Smooth muscle cell (in vitro differentiated cells): ENCODE results near the gene VEPH1. TPM values are rescaled to one million over a fixed set of nuclear protein-coding genes. Genes with fewer than 3 reads are reported as not detected.

ENCODE experiments used
- DNase-seq: peaks from one replicate; lab custom pipeline; 2025; ENCODE audit not compliant: unreplicated experiment; lab: John Stamatoyannopoulos, UW
- H2AFZ ChIP-seq: fragments of 200-600 bp; sonication (generic); 2 replicates; pipeline ENCODE4 v1.6.0; 2016; ENCODE audit warnings: antibody characterized with exemption, low read depth, mild to moderate bottlenecking
- H3F3A ChIP-seq: fragments of 200-600 bp; sonication (generic); 2 replicates; pipeline ENCODE4 v1.6.0; 2017; ENCODE audit warnings: antibody characterized with exemption, low read depth
- H3K27ac ChIP-seq: fragments of 200-600 bp; sonication (generic); 2 replicates; pipeline ENCODE4 v1.5.1; 2016; ENCODE audit warnings: low read depth, mild to moderate bottlenecking
- H3K27me3 ChIP-seq: fragments of 200-600 bp; sonication (generic); 2 replicates; pipeline ENCODE4 v1.6.1; 2016; ENCODE audit warnings: low read depth, mild to moderate bottlenecking
- H3K36me3 ChIP-seq: fragments of 200-600 bp; sonication (generic); 2 replicates; pipeline ENCODE4 v1.5.1; 2016; ENCODE audit warnings: low read depth
- H3K4me1 ChIP-seq: fragments of 200-600 bp; sonication (generic); 2 replicates; pipeline ENCODE4 v1.5.1; 2016; ENCODE audit warnings: low read depth
- H3K4me2 ChIP-seq: fragments of 200-600 bp; sonication (generic); 2 replicates; pipeline ENCODE4 v1.6.0; 2016; ENCODE audit warnings: mild to moderate bottlenecking
- H3K4me3 ChIP-seq: fragments of 200-600 bp; sonication (generic); 2 replicates; pipeline ENCODE4 v1.5.1; 2016; ENCODE audit warnings: mild to moderate bottlenecking
- H3K79me2 ChIP-seq: fragments of 200-600 bp; sonication (generic); 2 replicates; pipeline ENCODE4 v1.6.0; 2016; ENCODE audit warnings: low read depth, mild to moderate bottlenecking
- H3K9ac ChIP-seq: fragments of 200-600 bp; sonication (generic); 2 replicates; pipeline ENCODE4 v1.6.0; 2016; ENCODE audit warnings: low read depth
- H3K9me3 ChIP-seq: fragments of 200-600 bp; sonication (generic); replicated peaks from 2 replicates; pipeline ENCODE4 v1.5.1; 2016; ENCODE audit warnings: low read depth
- H4K20me1 ChIP-seq: fragments of 200-600 bp; sonication (generic); 2 replicates; pipeline ENCODE4 v1.6.0; 2016; ENCODE audit warnings: low read depth
- WGBS: methylation state at CpG from one replicate; pipeline ENCODE4 v1.1.7; 2016; ENCODE audit warnings: low lambda C conversion rate; 5-methylcytosine and 5-hydroxymethylcytosine counted together
- polyA plus RNA-seq: library from polyadenylated mRNA; unstranded; fragments of >200 nt; fragmentation: Nextera tagmentation; extraction: Ambion mirVana; gene quantifications from 2 replicates; pipeline ENCODE4 v1.2.1, GENCODE V29; 2016
- total RNA-seq: library from RNA; depleted of rRNA; stranded (reverse); fragments of >200 nt; gene quantifications from 2 replicates; pipeline ENCODE4 v1.2.3, GENCODE V29; 2014
- TF ChIP-seq, protein P1 (sequence below): fragments of 200-600 bp; sonication (generic); IDR thresholded peaks from 2 replicates; pipeline ENCODE4 v1.5.1; 2017; ENCODE audit warnings: borderline replicate concordance, mild to moderate bottlenecking, antibody characterized with exemption; ENCODE audit not compliant: insufficient read depth, poor library complexity, severe bottlenecking

The VEPH1 gene
- total and polyA plus RNA-seq, 2 experiments from 2014 or later: 0.58 to 3.0 TPM

GRCh38 chr3:157418104-157418503 lies 85.1 kb downstream of the VEPH1 start:
- WGBS: 79% methylated on average over 2 of the region's 2 CpGs
- DNase-seq: no peak
- Histone ChIP-seq H3K9ac (no peak overlapping the region), H3F3A (no peaks in the 10 kb centered on the region), H3K27ac (no peak overlapping the region), H3K4me2 (no peak overlapping the region), H2AFZ (no peak overlapping the region), H4K20me1 (no peaks in the 10 kb centered on the region), H3K9me3 (no peaks in the 10 kb centered on the region), H3K36me3 (no peaks in the 10 kb centered on the region), H3K4me1 (no peaks in the 10 kb centered on the region), H3K79me2 (no peaks in the 10 kb centered on the region), H3K27me3 (peaks cover 8% of the 10 kb centered on the region), H3K4me3 (no peak overlapping the region)
- TF ChIP-seq, protein P1, sequence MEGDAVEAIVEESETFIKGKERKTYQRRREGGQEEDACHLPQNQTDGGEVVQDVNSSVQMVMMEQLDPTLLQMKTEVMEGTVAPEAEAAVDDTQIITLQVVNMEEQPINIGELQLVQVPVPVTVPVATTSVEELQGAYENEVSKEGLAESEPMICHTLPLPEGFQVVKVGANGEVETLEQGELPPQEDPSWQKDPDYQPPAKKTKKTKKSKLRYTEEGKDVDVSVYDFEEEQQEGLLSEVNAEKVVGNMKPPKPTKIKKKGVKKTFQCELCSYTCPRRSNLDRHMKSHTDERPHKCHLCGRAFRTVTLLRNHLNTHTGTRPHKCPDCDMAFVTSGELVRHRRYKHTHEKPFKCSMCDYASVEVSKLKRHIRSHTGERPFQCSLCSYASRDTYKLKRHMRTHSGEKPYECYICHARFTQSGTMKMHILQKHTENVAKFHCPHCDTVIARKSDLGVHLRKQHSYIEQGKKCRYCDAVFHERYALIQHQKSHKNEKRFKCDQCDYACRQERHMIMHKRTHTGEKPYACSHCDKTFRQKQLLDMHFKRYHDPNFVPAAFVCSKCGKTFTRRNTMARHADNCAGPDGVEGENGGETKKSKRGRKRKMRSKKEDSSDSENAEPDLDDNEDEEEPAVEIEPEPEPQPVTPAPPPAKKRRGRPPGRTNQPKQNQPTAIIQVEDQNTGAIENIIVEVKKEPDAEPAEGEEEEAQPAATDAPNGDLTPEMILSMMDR: no peak

- Histone ChIP-seq H3K27me3 (peaks cover 8% of the 10 kb centered on the region), H3K4me3 (no peak overlapping the region), H3K4me1 (no peaks in the 10 kb centered on the region), H3K27ac (no peak overlapping the region), H3K9ac (no peak overlapping the region), H3K9me3 (no peaks in the 10 kb centered on the region), H2AFZ (no peak overlapping the region), H3K79me2 (no peaks in the 10 kb centered on the region), H3K36me3 (no peaks in the 10 kb centered on the region), H3F3A (no peaks in the 10 kb centered on the region), H3K4me2 (no peak overlapping the region), H4K20me1 (no peaks in the 10 kb centered on the region)
- WGBS: 77% methylated on average over 2 of the region's 2 CpGs
- TF ChIP-seq, protein P1: no peak
- DNase-seq: no peak
These were observed 86.0 kb downstream of the VEPH1 start for GRCh38 chr3:157417247-157417646.

GRCh38 chr3:157416347-157417087 lies 86.7 kb downstream of the VEPH1 start:
- Histone ChIP-seq H4K20me1 (no peaks in the 10 kb centered on the region), H3K79me2 (no peaks in the 10 kb centered on the region), H2AFZ (no peak overlapping the region), H3K36me3 (no peaks in the 10 kb centered on the region), H3F3A (no peaks in the 10 kb centered on the region), H3K4me3 (no peak overlapping the region), H3K27me3 (peaks cover 8% of the 10 kb centered on the region), H3K4me1 (no peaks in the 10 kb centered on the region), H3K9me3 (no peaks in the 10 kb centered on the region), H3K9ac (no peak overlapping the region), H3K27ac (no peak overlapping the region), H3K4me2 (no peak overlapping the region)
- TF ChIP-seq, protein P1: no peak
- WGBS: 82% methylated on average over 3 of the region's 3 CpGs
- no peak for DNase-seq

GRCh38 chr3:157414861-157415260 lies 88.4 kb downstream of the VEPH1 start:
- Histone ChIP-seq H2AFZ (no peak overlapping the region), H3K27ac (no peak overlapping the region), H3K4me1 (no peaks in the 10 kb centered on the region), H3K4me2 (no peak overlapping the region), H3K79me2 (no peaks in the 10 kb centered on the region), H4K20me1 (no peaks in the 10 kb centered on the region), H3K9me3 (no peaks in the 10 kb centered on the region), H3K36me3 (no peaks in the 10 kb centered on the region), H3F3A (no peaks in the 10 kb centered on the region), H3K27me3 (peaks cover 8% of the 10 kb centered on the region), H3K4me3 (no peak overlapping the region), H3K9ac (no peak overlapping the region)
- TF ChIP-seq, protein P1: no peak
- DNase-seq: no peak
